ENCODE measurements around the gene IGFBP4.

Gene IGFBP4

GRCh38 chr17:40493697-40494096 is 50.4 kb downstream of the IGFBP4 start:
- no peak for DNase-seq

- DNase-seq, result no peak
Observed at GRCh38 chr17:40495140-40495539, 51.9 kb downstream of the IGFBP4 start.

- DNase-seq, result no peak
Observed at GRCh38 chr17:40496170-40496569, 52.9 kb downstream of the IGFBP4 start.

- no peak for DNase-seq
Observed at GRCh38 chr17:40496634-40497420, 53.6 kb downstream of the IGFBP4 start.

GRCh38 chr17:40497695-40498094 is 54.4 kb downstream of the IGFBP4 start:
- DNase-seq, result no peak

- no peak for DNase-seq
Observed at GRCh38 chr17:40498281-40499084, 55.2 kb downstream of the IGFBP4 start.

GRCh38 chr17:40499551-40500189 is 56.4 kb downstream of the IGFBP4 start:
- DNase-seq, result no peak

- no peak for DNase-seq
Observed at GRCh38 chr17:40500190-40500589, 56.9 kb downstream of the IGFBP4 start.

- DNase-seq, result no peak
Observed at GRCh38 chr17:40500709-40501108, 57.5 kb downstream of the IGFBP4 start.

GRCh38 chr17:40501499-40501911 is 58.3 kb downstream of the IGFBP4 start, which contains the start of gene TNS4:
TNS4 (minus strand) TSS chr17:40501623; CDS start chr17:40496425, 5,198 bp downstream.
- DNase-seq, result no peak

GRCh38 chr17:40502716-40503115 is 59.5 kb downstream of the IGFBP4 start:
- DNase-seq, result no peak

- no peak for DNase-seq
Observed at GRCh38 chr17:40503154-40503553, 59.9 kb downstream of the IGFBP4 start.

- no peak for DNase-seq
Observed at GRCh38 chr17:40506786-40507185, 63.5 kb downstream of the IGFBP4 start.
